Measurements from ENCODE around the gene ARHGAP24.

ARHGAP24 gene

GRCh38 chr4:85792376-85793232 lies 317.7 kb downstream of the ARHGAP24 start:
- in situ Hi-C loops (cut with HindIII; ENCODE audit: low sequenced_read_pairs): no loop called here
- no peak for DNase-seq (ENCODE audit: low read depth)
- H3K4me3 ChIP-seq (ENCODE audit: low read depth, low read length): no peak overlapping the region
- no peak for TF ChIP-seq CTCF (IDR thresholded peaks at IDR 0.05; ENCODE audit: low read depth, low read length, missing control alignments)

GRCh38 chr4:85793233-85793585 lies 318.3 kb downstream of the ARHGAP24 start:
- DNase-seq (ENCODE audit: low read depth): no peak
- TF ChIP-seq CTCF (IDR thresholded peaks at IDR 0.05; ENCODE audit: low read depth, low read length, missing control alignments): no peak
- in situ Hi-C loops (cut with HindIII; ENCODE audit: low sequenced_read_pairs): no loop called here

DNA sequence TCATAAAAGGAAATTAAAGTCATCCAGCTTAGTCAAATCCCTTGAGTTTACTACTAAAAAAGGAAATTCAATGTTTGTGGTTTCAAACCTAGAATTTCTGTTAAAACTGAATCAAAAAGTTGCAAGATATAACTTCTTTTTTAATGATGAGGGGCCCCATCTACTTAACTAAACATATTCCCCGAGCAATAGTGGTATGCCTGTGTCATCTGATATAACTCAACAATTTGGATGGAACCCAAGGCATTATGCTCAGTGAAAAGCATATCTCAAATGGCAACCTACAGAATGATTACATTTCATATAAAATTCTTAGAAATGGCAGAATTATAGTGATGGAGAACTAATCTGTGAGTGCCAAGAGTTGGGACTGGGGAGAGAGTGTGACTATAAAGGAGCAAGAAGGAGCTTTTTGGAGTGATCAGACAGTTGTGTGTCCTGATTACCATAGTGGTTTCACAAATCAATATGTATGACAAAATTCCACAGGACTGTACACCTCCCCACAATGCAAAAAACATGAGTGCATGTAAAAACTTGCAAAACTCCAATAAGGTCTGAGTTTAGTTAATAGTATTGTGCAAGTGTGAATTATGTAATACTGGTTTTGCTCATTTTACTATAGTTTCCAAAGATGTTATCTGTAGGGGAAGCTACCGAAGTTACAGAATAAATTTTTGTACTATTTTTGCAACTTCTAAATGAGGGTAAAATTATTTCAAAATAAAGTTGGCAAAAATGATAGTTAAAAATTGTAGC lies 323.2 kb downstream of the ARHGAP24 start:
- in situ Hi-C loops (cut with HindIII; ENCODE audit: low sequenced_read_pairs): no loop called here
- DNase-seq (ENCODE audit: low read depth): no peak
- no peak for TF ChIP-seq CTCF (IDR thresholded peaks at IDR 0.05; ENCODE audit: low read depth, low read length, missing control alignments)
- no peak overlapping the region for H3K4me3 ChIP-seq (ENCODE audit: low read depth, low read length)

More at GRCh38 chr4:85793233-85793585, 318.3 kb downstream of the ARHGAP24 start:
- H3K4me3 ChIP-seq (ENCODE audit: low read depth, low read length): no peak overlapping the region

DNA sequence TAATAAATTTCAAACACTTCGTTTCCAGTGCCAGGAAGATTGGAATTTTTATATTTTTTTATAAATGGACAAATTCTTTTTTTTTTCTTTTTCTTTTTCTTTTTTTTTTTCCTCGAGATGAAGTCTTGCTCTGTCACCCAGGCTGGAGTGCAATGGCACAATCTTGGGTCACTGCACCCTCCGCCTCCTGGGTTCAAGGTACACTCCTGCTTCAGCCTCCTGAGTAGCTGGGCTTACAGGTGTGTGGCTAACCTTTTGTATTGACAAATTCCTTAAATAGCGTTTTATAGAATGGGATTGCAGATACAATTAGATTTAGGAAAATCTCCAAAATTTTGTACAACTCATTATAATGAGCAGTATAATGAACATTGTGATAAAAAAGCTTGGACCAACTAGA lies 328.9 kb downstream of the ARHGAP24 start:
- DNase-seq (ENCODE audit: low read depth): no peak
- no peak for TF ChIP-seq CTCF (IDR thresholded peaks at IDR 0.05; ENCODE audit: low read depth, low read length, missing control alignments)
- no peak overlapping the region for H3K4me3 ChIP-seq (ENCODE audit: low read depth, low read length)
- in situ Hi-C loops (cut with HindIII; ENCODE audit: low sequenced_read_pairs): no loop called here

DNA sequence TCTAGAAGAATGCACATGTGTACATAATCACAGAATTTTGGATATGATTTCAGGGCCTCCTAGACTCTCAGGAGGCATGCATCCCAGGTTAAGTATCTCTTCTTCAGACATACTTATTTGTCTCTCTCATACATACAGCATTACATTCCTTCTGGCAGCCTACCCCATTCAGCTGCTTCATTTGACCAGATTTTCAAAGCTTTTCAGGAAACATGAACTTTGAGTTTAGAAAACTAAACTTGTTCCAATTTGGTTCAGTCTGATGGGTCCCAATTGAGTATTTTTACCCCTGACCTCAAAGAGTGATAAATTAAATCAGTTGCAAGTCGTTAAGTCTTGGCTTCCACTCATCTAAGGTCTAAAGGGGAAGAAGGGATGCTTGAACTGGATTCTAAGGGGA lies 330.9 kb downstream of the ARHGAP24 start:
- H3K4me3 ChIP-seq (ENCODE audit: low read depth, low read length): no peak overlapping the region
- TF ChIP-seq CTCF (IDR thresholded peaks at IDR 0.05; ENCODE audit: low read depth, low read length, missing control alignments): no peak
- in situ Hi-C loops (cut with HindIII; ENCODE audit: low sequenced_read_pairs): no loop called here
- DNase-seq (ENCODE audit: low read depth): no peak

GRCh38 chr4:85806334-85806733 lies 331.4 kb downstream of the ARHGAP24 start:
- no peak overlapping the region for H3K4me3 ChIP-seq (ENCODE audit: low read depth, low read length)
- no peak for TF ChIP-seq CTCF (IDR thresholded peaks at IDR 0.05; ENCODE audit: low read depth, low read length, missing control alignments)
- DNase-seq (ENCODE audit: low read depth): no peak
- in situ Hi-C loops (cut with HindIII; ENCODE audit: low sequenced_read_pairs): no loop called here

All from astrocyte of the cerebellum (primary cell).